Mesothelial cell of epicardium (in vitro differentiated cells): ENCODE results near the gene ELAVL2. TPM values are rescaled to one million over a fixed set of nuclear protein-coding genes. Genes with fewer than 3 reads are reported as not detected.

Experiments used
- DNase-seq, 2 experiments: peaks; one replicate each; pipeline ENCODE4 v3.0.0; 2021; ENCODE audit warnings: low spot score in 2 of 2; ENCODE audit not compliant: unreplicated experiment in 2 of 2
- H3K27ac Mint-ChIP-seq: 2 replicates; pipeline ENCODE4 v1.8.0; 2021; ENCODE audit warnings: mixed read lengths
- H3K27me3 Mint-ChIP-seq: 2 replicates; pipeline ENCODE4 v1.8.0; 2021; ENCODE audit warnings: low read depth, mixed read lengths
- H3K36me3 Mint-ChIP-seq: 2 replicates; pipeline ENCODE4 v1.8.0; 2021; ENCODE audit warnings: mixed read lengths
- H3K4me1 Mint-ChIP-seq: 2 replicates; pipeline ENCODE4 v1.8.0; 2021; ENCODE audit warnings: mixed read lengths
- H3K4me3 Mint-ChIP-seq: 2 replicates; pipeline ENCODE4 v1.8.0; 2021; ENCODE audit warnings: mild to moderate bottlenecking, moderate library complexity, mixed read lengths
- H3K9me3 Mint-ChIP-seq: 2 replicates; pipeline ENCODE4 v1.8.0; 2021; ENCODE audit warnings: mixed read lengths
- total RNA-seq: library from RNA; stranded (reverse); gene quantifications from 3 replicates; pipeline ENCODE4 v1.2.1, GENCODE V29; 2021
- TF ChIP-seq, protein P1 (sequence below): fragments of 200-600 bp; sonication (generic); IDR thresholded peaks from one replicate; pipeline ENCODE4 v1.5.0; 2021; ENCODE audit warnings: antibody characterized with exemption; ENCODE audit not compliant: unreplicated experiment

Gene ELAVL2
- total RNA-seq, 1 donor from 2014 or later: 1.4 TPM

- no peaks in the 10 kb centered on the region for H3K4me1 Mint-ChIP-seq
- H3K27ac Mint-ChIP-seq: no peak overlapping the region
Measured at GRCh38 chr9:23799521-23799920, 26.5 kb downstream of the ELAVL2 start.

DNA sequence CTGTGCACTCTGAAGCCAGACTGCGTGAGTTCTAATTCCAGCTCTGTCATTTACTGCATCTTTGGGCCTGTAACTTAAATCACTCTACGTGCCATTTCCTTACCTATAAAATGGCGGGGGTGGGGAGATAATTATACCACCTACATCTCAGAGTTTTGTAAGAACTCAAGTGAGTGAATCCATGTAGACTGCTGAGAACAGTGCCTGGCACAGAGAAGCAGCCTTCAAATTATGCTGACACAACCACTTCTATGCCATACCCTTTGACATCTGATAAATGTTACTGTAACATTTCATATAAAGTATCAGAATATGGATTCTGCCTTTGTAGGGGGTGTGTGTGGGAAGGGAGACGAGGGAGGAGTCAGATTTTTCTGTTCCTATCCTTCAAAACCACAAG lies 27.7 kb downstream of the ELAVL2 start:
- Mint-ChIP-seq H3K36me3 (no peaks in the 10 kb centered on the region), H3K27ac (no peak overlapping the region), H3K4me3 (no peak overlapping the region), H3K4me1 (no peaks in the 10 kb centered on the region), H3K9me3 (no peaks in the 10 kb centered on the region), H3K27me3 (peaks cover 3% of the 10 kb centered on the region)
- TF ChIP-seq, protein P1, sequence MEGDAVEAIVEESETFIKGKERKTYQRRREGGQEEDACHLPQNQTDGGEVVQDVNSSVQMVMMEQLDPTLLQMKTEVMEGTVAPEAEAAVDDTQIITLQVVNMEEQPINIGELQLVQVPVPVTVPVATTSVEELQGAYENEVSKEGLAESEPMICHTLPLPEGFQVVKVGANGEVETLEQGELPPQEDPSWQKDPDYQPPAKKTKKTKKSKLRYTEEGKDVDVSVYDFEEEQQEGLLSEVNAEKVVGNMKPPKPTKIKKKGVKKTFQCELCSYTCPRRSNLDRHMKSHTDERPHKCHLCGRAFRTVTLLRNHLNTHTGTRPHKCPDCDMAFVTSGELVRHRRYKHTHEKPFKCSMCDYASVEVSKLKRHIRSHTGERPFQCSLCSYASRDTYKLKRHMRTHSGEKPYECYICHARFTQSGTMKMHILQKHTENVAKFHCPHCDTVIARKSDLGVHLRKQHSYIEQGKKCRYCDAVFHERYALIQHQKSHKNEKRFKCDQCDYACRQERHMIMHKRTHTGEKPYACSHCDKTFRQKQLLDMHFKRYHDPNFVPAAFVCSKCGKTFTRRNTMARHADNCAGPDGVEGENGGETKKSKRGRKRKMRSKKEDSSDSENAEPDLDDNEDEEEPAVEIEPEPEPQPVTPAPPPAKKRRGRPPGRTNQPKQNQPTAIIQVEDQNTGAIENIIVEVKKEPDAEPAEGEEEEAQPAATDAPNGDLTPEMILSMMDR: no peak
- no peak for DNase-seq

More at GRCh38 chr9:23799521-23799920, 26.5 kb downstream of the ELAVL2 start:
- TF ChIP-seq, protein P1: no peak
- Mint-ChIP-seq H3K36me3 (no peaks in the 10 kb centered on the region), H3K4me3 (no peak overlapping the region), H3K27me3 (peaks cover 3% of the 10 kb centered on the region), H3K9me3 (no peaks in the 10 kb centered on the region)
- DNase-seq: no peak

- DNase-seq: no peak
- TF ChIP-seq, protein P1: no peak
- Mint-ChIP-seq H3K36me3 (no peaks in the 10 kb centered on the region), H3K27me3 (peaks cover 3% of the 10 kb centered on the region), H3K4me3 (no peak overlapping the region), H3K9me3 (no peaks in the 10 kb centered on the region), H3K4me1 (no peaks in the 10 kb centered on the region), H3K27ac (no peak overlapping the region)
Measured at GRCh38 chr9:23796209-23796608, 29.8 kb downstream of the ELAVL2 start.

DNA sequence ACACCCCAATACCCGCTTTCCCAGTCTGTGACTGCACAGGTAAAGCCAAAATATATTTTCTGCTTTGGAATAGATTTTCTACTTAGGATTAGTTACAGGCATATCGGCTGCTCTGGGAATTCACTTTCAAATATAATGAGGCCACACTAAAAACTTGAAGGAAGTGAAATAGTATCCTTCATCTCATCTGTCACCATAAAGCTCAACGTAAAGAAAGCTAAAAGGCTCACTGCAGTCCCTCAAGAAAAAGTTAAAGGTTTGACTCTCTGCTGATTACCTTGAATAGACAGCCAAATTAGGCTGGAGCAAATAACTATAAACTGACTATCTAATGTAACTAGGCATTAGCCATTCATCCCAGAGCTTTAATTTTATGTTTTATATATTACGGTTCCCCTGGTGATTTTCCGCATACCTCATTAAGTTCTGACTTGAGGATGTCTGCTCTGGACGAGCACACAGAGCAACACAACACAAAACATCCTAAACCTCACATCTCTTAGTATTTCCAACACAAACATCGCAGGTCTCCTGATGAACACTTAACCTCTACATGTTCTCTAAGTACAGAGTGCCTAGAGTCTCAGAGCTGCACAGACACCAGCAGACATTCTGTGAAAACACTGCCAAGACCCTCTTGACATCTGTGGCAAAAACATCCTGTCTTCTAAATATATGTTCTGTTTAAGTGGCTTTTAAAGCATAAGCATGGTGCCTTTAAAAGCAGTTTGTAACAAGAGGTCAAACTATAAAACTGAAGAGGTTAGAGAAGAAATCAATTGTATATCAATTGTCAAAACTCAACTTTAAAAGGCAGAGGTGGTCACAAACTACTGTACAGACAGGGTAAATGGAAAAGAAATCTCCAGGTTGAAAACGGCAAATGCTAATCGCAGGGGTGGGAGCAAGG lies 35.4 kb downstream of the ELAVL2 start:
- H3K4me3 Mint-ChIP-seq: no peak overlapping the region
- TF ChIP-seq, protein P1: no peak
- peaks cover 2% of the 10 kb centered on the region for H3K4me1 Mint-ChIP-seq
- no peaks in the 10 kb centered on the region for H3K36me3 Mint-ChIP-seq
- no peaks in the 10 kb centered on the region for H3K9me3 Mint-ChIP-seq
- no peak overlapping the region for H3K27ac Mint-ChIP-seq
- no peak for DNase-seq
- no peaks in the 10 kb centered on the region for H3K27me3 Mint-ChIP-seq

- Mint-ChIP-seq H3K4me3 (no peak overlapping the region), H3K9me3 (no peaks in the 10 kb centered on the region), H3K27ac (no peak overlapping the region), H3K4me1 (peaks cover 2% of the 10 kb centered on the region), H3K27me3 (no peaks in the 10 kb centered on the region), H3K36me3 (no peaks in the 10 kb centered on the region)
- TF ChIP-seq, protein P1: no peak
- DNase-seq: no peak
Measured at GRCh38 chr9:23789529-23790254, 36.3 kb downstream of the ELAVL2 start.
